Smooth muscle cell (in vitro differentiated cells): ENCODE measurements around the gene IL2RA. TPM values are rescaled to one million over a fixed set of nuclear protein-coding genes. Genes with fewer than 3 reads are reported as not detected.
"Not testable (repeated sequence)": the region's sequence is repeated elsewhere in the genome, so short reads cannot be mapped to it uniquely, and the experiment has no call there.

Source experiments
- DNase-seq: peaks from one replicate; lab custom pipeline; 2025; ENCODE audit not compliant: unreplicated experiment; lab: John Stamatoyannopoulos, UW
- H2AFZ ChIP-seq: fragments of 200-600 bp; sonication (generic); 2 replicates; pipeline ENCODE4 v1.6.0; 2016; ENCODE audit warnings: antibody characterized with exemption, low read depth, mild to moderate bottlenecking
- H3F3A ChIP-seq: fragments of 200-600 bp; sonication (generic); 2 replicates; pipeline ENCODE4 v1.6.0; 2017; ENCODE audit warnings: antibody characterized with exemption, low read depth
- H3K27ac ChIP-seq: fragments of 200-600 bp; sonication (generic); 2 replicates; pipeline ENCODE4 v1.5.1; 2016; ENCODE audit warnings: low read depth, mild to moderate bottlenecking
- H3K27me3 ChIP-seq: fragments of 200-600 bp; sonication (generic); 2 replicates; pipeline ENCODE4 v1.6.1; 2016; ENCODE audit warnings: low read depth, mild to moderate bottlenecking
- H3K36me3 ChIP-seq: fragments of 200-600 bp; sonication (generic); 2 replicates; pipeline ENCODE4 v1.5.1; 2016; ENCODE audit warnings: low read depth
- H3K4me1 ChIP-seq: fragments of 200-600 bp; sonication (generic); 2 replicates; pipeline ENCODE4 v1.5.1; 2016; ENCODE audit warnings: low read depth
- H3K4me2 ChIP-seq: fragments of 200-600 bp; sonication (generic); 2 replicates; pipeline ENCODE4 v1.6.0; 2016; ENCODE audit warnings: mild to moderate bottlenecking
- H3K4me3 ChIP-seq: fragments of 200-600 bp; sonication (generic); 2 replicates; pipeline ENCODE4 v1.5.1; 2016; ENCODE audit warnings: mild to moderate bottlenecking
- H3K79me2 ChIP-seq: fragments of 200-600 bp; sonication (generic); 2 replicates; pipeline ENCODE4 v1.6.0; 2016; ENCODE audit warnings: low read depth, mild to moderate bottlenecking
- H3K9ac ChIP-seq: fragments of 200-600 bp; sonication (generic); 2 replicates; pipeline ENCODE4 v1.6.0; 2016; ENCODE audit warnings: low read depth
- H3K9me3 ChIP-seq: fragments of 200-600 bp; sonication (generic); replicated peaks from 2 replicates; pipeline ENCODE4 v1.5.1; 2016; ENCODE audit warnings: low read depth
- H4K20me1 ChIP-seq: fragments of 200-600 bp; sonication (generic); 2 replicates; pipeline ENCODE4 v1.6.0; 2016; ENCODE audit warnings: low read depth
- CTCF ChIP-seq: fragments of 200-600 bp; sonication (generic); IDR thresholded peaks from 2 replicates; pipeline ENCODE4 v1.5.1; 2017; ENCODE audit warnings: borderline replicate concordance, mild to moderate bottlenecking, antibody characterized with exemption; ENCODE audit not compliant: insufficient read depth, poor library complexity, severe bottlenecking
- WGBS: methylation state at CpG from one replicate; pipeline ENCODE4 v1.1.7; 2016; ENCODE audit warnings: low lambda C conversion rate; 5-methylcytosine and 5-hydroxymethylcytosine counted together
- polyA plus RNA-seq: library from polyadenylated mRNA; unstranded; fragments of >200 nt; fragmentation: Nextera tagmentation; extraction: Ambion mirVana; gene quantifications from 2 replicates; pipeline ENCODE4 v1.2.1, GENCODE V29; 2016
- total RNA-seq: library from RNA; depleted of rRNA; stranded (reverse); fragments of >200 nt; gene quantifications from 2 replicates; pipeline ENCODE4 v1.2.3, GENCODE V29; 2014

Gene IL2RA
- total and polyA plus RNA-seq, 2 experiments from 2014 or later, result not detected

- Histone ChIP-seq H3K4me1 (no peaks in the 10 kb centered on the region), H3K4me2 (no peak overlapping the region), H3K36me3 (no peaks in the 10 kb centered on the region), H3K27ac (no peak overlapping the region), H3F3A (no peaks in the 10 kb centered on the region), H2AFZ (no peak overlapping the region), H3K9me3 (no peaks in the 10 kb centered on the region), H4K20me1 (no peaks in the 10 kb centered on the region), H3K27me3 (peaks cover 10% of the 10 kb centered on the region), H3K9ac (no peak overlapping the region), H3K4me3 (no peak overlapping the region), H3K79me2 (no peaks in the 10 kb centered on the region)
- 86% methylated on average over 4 of the region's 4 CpGs for WGBS
- DNase-seq, result no peak
- TF ChIP-seq CTCF, result no peak
These were observed 3.7 kb upstream of the IL2RA start for GRCh38 chr10:6065835-6066234.

- H3K4me2 ChIP-seq, result no peak overlapping the region
- no peak overlapping the region for H2AFZ ChIP-seq
- WGBS, result 90% methylated on average over 3 of the region's 3 CpGs
- H3K9ac ChIP-seq, result no peak overlapping the region
- H3K36me3 ChIP-seq, result no peaks in the 10 kb centered on the region
- no peaks in the 10 kb centered on the region for H3K79me2 ChIP-seq
- peaks cover 10% of the 10 kb centered on the region for H3K27me3 ChIP-seq
- H4K20me1 ChIP-seq, result no peaks in the 10 kb centered on the region
- no peak for DNase-seq
- no peak for TF ChIP-seq CTCF
- H3K4me3 ChIP-seq, result no peak overlapping the region
- no peaks in the 10 kb centered on the region for H3K4me1 ChIP-seq
- H3K27ac ChIP-seq, result no peak overlapping the region
- no peaks in the 10 kb centered on the region for H3F3A ChIP-seq
- H3K9me3 ChIP-seq, result no peaks in the 10 kb centered on the region
These were observed 3.2 kb upstream of the IL2RA start for GRCh38 chr10:6065406-6065805.

GRCh38 chr10:6064726-6065125 is 2.6 kb upstream of the IL2RA start:
- WGBS, result 94% methylated on average over 3 of the region's 3 CpGs
- not testable (repeated sequence) for H3K9ac ChIP-seq, DNase-seq

GRCh38 chr10:6064119-6064518 is 2.0 kb upstream of the IL2RA start:
- Histone ChIP-seq H3K4me3 (no peak overlapping the region), H3K4me1 (no peaks in the 10 kb centered on the region), H2AFZ (no peak overlapping the region), H4K20me1 (no peaks in the 10 kb centered on the region), H3K9me3 (no peaks in the 10 kb centered on the region), H3K4me2 (no peak overlapping the region), H3K27me3 (peaks cover 19% of the 10 kb centered on the region), H3F3A (no peaks in the 10 kb centered on the region), H3K36me3 (no peaks in the 10 kb centered on the region), H3K79me2 (no peaks in the 10 kb centered on the region), H3K27ac (no peak overlapping the region), H3K9ac (no peak overlapping the region)
- TF ChIP-seq CTCF, result no peak
- WGBS, result 93% methylated on average over 7 of the region's 7 CpGs
- no peak for DNase-seq

More at GRCh38 chr10:6064726-6065125, 2.6 kb upstream of the IL2RA start:
- H3K36me3 ChIP-seq, H4K20me1 ChIP-seq, H3K4me1 ChIP-seq, H3K4me2 ChIP-seq, H3K9me3 ChIP-seq, H2AFZ ChIP-seq, H3K4me3 ChIP-seq, H3K27ac ChIP-seq, H3F3A ChIP-seq, H3K79me2 ChIP-seq: not testable (repeated sequence)
- H3K27me3 ChIP-seq, result peaks cover 13% of the 10 kb centered on the region
